Skeletal muscle satellite cell (primary cell): ENCODE data around the gene PPP2R5A.
"Not testable (repeated sequence)": the region's sequence is repeated elsewhere in the genome, so short reads cannot be mapped to it uniquely, and the experiment has no call there.

ENCODE experiments used
- H3K27me3 ChIP-seq: 2 replicates; pipeline ENCODE4 v1.7.0; 2013; ENCODE audit warnings: low read length; ENCODE audit not compliant: control insufficient read depth, insufficient read depth
- H3K36me3 ChIP-seq: 2 replicates; pipeline ENCODE4 v1.7.0; 2013; ENCODE audit warnings: mild to moderate bottlenecking, control low read depth, low read length; ENCODE audit not compliant: insufficient read depth
- H3K4me1 ChIP-seq: 2 replicates; pipeline ENCODE4 v1.7.0; 2013; ENCODE audit warnings: low read length; ENCODE audit not compliant: control insufficient read depth, insufficient read depth
- H3K4me2 ChIP-seq: 2 replicates; pipeline ENCODE4 v1.7.0; 2013; ENCODE audit warnings: mild to moderate bottlenecking, low read length
- H3K4me3 ChIP-seq: 2 replicates; pipeline ENCODE4 v1.7.0; 2013; ENCODE audit warnings: low read length
- H3K9ac ChIP-seq: 2 replicates; pipeline ENCODE4 v1.7.0; 2013; ENCODE audit warnings: mild to moderate bottlenecking, low read depth, low read length, moderate library complexity
- H3K9me3 ChIP-seq: replicated peaks from 2 replicates; pipeline ENCODE4 v1.7.0; 2013; ENCODE audit warnings: mild to moderate bottlenecking, control low read depth, low read length

The PPP2R5A gene

DNA sequence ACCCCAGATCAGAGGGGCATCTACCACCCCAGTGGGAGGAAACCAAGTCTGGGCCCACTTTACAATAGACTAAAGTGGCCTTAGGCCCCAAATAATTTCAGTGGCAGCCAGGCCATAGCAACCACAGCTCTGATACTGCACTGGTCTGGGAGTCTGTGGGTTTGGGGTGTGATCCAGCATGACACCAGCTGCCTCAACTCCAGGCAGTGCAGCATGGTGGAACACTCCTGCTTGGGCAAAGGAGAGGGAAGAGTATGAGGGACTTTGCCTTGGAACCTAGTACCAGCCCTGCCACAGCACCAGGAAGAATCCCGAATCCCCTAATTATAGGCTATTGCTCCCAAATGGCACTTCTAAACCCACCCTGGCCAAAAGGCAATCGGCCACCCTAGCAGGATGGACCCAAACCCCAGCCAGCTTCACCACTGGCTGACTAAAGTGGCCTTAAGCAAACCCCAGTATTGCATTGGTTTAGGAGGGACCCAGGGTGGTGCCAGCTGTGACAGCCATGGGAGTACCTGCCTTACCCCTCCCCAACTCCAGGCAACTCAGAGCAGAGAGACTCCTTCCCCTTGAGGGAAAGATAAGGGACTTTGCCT, 82.4 kb downstream of the PPP2R5A start:
- Histone ChIP-seq H3K27me3 (no peaks in the 10 kb centered on the region), H3K9me3 (no peaks in the 10 kb centered on the region), H3K4me3 (no peak overlapping the region), H3K4me1 (peaks cover 4% of the 10 kb centered on the region), H3K36me3 (peaks cover 9% of the 10 kb centered on the region), H3K9ac (no peak overlapping the region), H3K4me2 (no peak overlapping the region)

DNA sequence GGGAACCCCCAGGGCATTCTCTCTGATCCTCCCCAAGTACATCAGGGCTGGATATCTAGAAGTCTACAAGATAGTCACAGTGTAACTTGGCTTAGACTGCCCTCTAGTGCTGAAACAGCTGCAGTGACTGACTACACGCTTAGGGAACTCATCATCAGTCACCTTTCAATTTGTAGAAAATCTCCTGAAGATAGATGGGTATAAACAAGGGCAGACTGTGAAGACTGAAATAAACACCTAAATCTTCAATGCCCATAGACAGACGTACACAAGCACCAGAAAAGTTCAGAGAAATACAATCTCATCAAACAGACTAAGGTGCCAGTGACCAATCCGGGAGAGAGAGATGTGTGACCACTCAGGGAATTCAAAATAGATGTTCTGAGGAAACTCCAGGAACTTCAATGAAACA, 82.9 kb downstream of the PPP2R5A start:
- no peak overlapping the region for H3K4me2 ChIP-seq
- H3K4me3 ChIP-seq: no peak overlapping the region
- peaks cover 9% of the 10 kb centered on the region for H3K36me3 ChIP-seq
- H3K4me1 ChIP-seq: peaks cover 4% of the 10 kb centered on the region
- H3K9me3 ChIP-seq: no peaks in the 10 kb centered on the region
- no peak overlapping the region for H3K9ac ChIP-seq
- no peaks in the 10 kb centered on the region for H3K27me3 ChIP-seq

DNA sequence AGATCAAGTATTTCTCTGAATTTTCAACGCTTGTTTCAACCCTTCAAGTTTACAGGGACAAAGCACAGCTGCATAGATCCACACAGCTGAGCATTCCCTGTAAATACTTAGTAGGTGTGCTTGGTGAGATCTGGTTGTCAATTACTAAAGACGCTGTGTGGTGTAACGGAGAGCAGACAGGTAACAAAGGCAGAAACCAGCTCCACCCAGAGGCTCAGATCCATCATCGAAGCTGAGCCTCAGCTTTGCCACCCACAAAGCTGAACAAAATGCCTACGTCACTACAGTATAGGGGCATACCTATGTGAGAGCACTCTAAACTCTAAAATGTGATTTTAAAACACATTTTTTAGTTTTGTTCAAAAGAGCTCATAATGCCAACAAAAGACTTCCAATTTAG, 90.8 kb downstream of the PPP2R5A start:
- H3K9ac ChIP-seq: no peak overlapping the region
- H3K4me3 ChIP-seq: no peak overlapping the region
- no peaks in the 10 kb centered on the region for H3K27me3 ChIP-seq
- no peaks in the 10 kb centered on the region for H3K4me1 ChIP-seq
- H3K4me2 ChIP-seq: no peak overlapping the region
- no peaks in the 10 kb centered on the region for H3K9me3 ChIP-seq
- H3K36me3 ChIP-seq: peaks cover 11% of the 10 kb centered on the region

DNA sequence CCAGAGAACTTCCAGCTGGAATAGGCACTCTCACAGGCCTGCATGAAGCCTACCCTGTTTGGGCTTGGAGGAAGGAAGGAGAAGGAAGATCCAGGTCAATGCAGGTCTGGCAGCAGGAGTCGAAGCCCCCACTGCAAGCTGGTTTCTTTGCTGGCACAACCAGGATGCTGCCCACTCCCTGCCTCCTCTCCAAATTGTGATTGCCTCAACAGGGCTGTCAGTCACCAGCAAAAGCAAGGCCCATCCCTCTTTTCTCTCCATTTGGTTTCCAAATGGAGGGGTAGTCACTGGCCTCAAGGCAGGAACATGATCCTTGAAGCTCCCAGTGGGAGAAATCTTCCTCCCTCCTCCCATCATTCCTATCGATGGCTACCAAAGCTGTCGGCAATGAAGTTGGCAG, 92.4 kb downstream of the PPP2R5A start:
- Histone ChIP-seq H3K9ac (no peak overlapping the region), H3K4me2 (no peak overlapping the region), H3K4me1 (no peaks in the 10 kb centered on the region), H3K9me3 (no peaks in the 10 kb centered on the region), H3K36me3 (peaks cover 11% of the 10 kb centered on the region), H3K4me3 (no peak overlapping the region), H3K27me3 (no peaks in the 10 kb centered on the region)

DNA sequence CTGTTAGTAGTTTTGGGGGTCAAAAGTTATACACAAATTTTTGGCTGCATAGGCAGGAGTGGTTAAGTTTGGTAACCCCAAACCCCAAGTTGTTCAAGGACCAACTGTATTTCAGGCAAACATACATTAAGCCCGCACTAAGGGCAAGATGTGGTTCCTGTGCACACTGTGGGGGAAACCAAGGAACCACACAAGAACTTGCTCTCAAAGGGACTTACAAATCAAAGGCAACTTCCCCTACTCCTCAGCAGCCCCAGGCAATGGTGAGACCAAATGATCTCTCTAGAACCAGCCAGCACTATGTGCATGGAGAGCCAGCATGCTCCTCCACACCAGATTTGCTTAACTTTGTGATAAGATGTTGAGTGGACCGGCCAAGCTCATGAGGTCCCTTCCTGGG, 94.2 kb downstream of the PPP2R5A start:
- no peaks in the 10 kb centered on the region for H3K9me3 ChIP-seq
- H3K4me1 ChIP-seq: no peaks in the 10 kb centered on the region
- H3K9ac ChIP-seq: no peak overlapping the region
- no peak overlapping the region for H3K4me2 ChIP-seq
- no peak overlapping the region for H3K4me3 ChIP-seq
- peaks cover 12% of the 10 kb centered on the region for H3K36me3 ChIP-seq
- no peaks in the 10 kb centered on the region for H3K27me3 ChIP-seq

DNA sequence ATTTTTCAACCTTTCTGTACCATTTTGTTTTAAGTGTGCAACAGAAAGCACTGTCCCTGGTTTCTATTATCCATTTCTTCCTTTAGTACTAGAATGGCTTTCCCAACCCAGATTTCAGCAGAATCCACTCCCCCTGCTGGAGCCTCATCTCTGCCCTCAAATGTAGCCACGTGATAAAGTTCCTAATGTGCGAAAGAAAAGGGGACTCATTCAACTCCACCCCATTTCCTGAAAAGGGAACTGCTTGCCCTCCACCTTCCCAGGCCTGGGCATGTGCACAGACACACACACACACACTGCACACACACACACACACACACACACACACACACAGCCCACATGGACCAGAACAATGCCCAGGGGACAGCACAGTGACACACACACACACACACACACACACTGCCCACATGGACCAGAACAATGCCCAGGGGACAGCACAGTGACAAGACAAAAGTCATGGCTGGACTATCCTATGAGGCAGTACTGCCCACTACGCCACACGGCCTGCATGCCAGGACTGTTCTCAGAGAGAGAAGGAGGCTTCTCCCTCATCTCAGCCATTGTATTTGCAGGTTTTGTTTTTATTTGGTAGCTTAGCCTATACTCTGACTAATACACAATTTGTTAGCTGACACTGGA, 96.3 kb downstream of the PPP2R5A start:
- H3K9ac ChIP-seq: no peak overlapping the region
- H3K4me1 ChIP-seq: no peaks in the 10 kb centered on the region
- no peak overlapping the region for H3K4me3 ChIP-seq
- H3K4me2 ChIP-seq: no peak overlapping the region
- H3K9me3 ChIP-seq: no peaks in the 10 kb centered on the region
- H3K27me3 ChIP-seq: no peaks in the 10 kb centered on the region
- peaks cover 21% of the 10 kb centered on the region for H3K36me3 ChIP-seq

DNA sequence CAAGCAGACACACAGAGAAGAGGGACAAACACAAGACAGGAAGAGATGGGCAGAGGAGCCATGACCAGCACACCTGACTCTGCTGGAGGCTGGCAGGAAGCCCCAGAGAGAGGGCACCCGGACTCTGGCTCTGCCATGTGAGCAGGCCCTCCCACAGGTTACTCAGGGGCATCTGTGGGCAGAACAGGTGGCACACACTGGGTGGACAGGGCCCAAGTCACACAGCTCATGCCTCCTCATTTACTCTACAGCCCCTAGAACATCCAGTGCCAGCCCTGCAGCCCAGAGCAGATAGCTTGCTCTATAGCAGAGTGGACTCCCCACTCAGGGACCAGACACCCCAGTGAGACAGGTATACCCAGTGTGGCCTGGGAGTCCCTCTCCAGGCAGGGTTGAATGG, 100.8 kb downstream of the PPP2R5A start:
- Histone ChIP-seq H3K4me2 (no peak overlapping the region), H3K27me3 (no peaks in the 10 kb centered on the region), H3K9me3 (no peaks in the 10 kb centered on the region), H3K4me3 (no peak overlapping the region), H3K4me1 (no peaks in the 10 kb centered on the region), H3K36me3 (peaks cover 10% of the 10 kb centered on the region), H3K9ac (no peak overlapping the region)

DNA sequence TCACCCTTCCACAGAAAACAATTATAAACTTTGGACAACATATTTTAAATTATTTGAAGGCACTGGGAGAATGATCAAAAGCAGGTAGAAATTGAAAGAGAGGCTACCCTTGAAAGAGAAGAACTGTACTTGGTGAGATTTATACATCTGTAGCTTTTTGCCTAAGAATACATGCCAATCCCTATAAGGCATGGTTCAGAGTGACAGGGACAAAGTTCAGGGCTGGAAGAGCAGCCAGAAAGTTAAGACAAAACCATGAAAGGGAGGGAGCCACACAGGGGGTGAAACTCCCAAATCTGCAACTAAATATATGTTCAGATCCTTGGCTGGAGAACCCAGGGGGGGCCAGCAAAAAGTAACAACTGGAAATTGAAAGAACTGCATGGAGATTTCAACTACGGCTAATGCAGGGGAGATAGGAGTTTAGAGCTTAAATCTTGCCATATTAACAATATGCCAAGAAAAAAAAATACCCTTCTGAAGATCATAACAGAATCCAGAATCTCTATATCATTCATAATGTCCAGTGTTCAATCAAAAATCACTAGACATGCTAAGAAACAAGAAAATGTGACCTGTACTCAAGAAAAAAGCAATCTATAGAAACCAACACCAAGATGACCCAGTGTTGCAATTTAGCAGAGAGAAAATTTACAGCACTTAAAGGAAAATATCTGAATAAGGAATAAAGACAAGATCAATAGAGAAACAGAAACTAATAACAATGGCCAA, 103.9 kb downstream of the PPP2R5A start:
- Histone ChIP-seq H3K27me3 (no peaks in the 10 kb centered on the region), H3K4me3 (no peak overlapping the region), H3K9me3 (no peaks in the 10 kb centered on the region), H3K4me1 (no peaks in the 10 kb centered on the region), H3K9ac (no peak overlapping the region), H3K36me3 (peaks cover 10% of the 10 kb centered on the region), H3K4me2 (no peak overlapping the region)

DNA sequence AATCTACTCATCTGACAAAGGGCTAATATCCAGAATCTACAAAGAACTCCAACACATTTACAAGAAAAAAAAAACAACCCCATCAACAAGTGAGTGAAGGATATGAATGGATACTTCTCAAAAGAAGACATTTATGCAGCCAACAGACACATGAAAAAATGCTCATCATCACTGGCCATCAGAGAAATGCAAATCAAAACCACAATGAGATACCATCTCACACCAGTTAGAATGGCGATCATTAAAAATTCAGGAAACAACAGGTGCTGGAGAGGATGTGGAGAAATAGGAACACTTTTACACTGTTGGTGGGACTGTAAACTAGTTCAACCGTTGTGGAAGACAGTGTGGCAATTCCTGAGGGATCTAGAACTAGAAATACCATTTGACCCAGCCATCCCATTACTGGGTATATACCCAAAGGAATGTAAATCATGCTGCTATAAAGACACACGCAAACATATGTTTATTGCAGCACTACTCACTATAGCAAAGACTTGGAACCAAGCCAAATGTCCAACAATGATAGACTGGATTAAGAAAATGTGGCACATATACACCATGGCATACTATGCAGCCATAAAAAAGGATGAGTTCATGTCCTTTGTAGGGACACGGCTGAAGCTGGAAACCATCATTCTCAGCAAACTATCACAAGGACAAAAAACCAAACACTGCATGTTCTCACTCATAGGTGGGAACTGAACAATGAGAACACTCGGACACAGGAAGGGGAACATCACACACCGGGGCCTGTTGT, 110.6 kb downstream of the PPP2R5A start:
- H3K9me3 ChIP-seq, H3K36me3 ChIP-seq, H3K9ac ChIP-seq, H3K4me1 ChIP-seq, H3K27me3 ChIP-seq, H3K4me3 ChIP-seq, H3K4me2 ChIP-seq: not testable (repeated sequence)

DNA sequence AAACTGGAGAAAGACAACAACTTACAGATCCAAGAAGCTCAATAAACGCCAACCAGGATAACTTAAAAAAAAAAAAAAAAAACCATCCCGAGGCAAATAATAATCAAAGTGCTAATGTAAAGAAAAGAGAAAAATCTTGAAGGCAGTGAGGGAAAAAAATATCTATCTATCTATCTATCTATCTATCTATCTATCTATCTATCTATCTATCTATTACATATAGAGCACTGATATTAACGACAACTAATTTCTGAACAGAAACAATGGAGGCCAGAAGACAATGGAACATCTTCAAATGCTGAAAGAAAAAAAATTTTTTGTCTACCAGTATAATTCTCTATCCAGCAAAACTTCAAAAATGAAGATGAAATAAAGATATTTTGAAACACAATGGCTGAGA, 111.4 kb downstream of the PPP2R5A start:
- H3K36me3 ChIP-seq: no peaks in the 10 kb centered on the region
- no peaks in the 10 kb centered on the region for H3K27me3 ChIP-seq
- no peak overlapping the region for H3K9ac ChIP-seq

DNA sequence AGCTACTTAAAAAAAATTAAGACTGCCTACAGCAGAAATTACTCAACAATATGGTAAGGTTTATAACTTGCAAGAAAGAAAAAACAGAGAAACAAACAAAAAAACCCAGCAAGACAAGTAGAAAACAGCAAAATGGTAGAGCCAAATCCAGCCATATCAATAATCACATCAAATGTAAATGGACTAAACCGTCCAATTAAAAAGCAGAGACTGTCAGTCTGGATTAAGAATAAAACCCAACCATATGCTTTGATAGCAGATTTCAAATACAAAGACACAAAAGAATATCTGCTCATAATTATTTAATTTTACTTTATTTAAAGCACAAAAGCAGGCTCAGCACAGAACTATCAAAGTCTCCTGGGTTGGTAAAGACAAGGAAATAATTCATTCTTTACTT, 112.0 kb downstream of the PPP2R5A start:
- Histone ChIP-seq H3K27me3 (no peaks in the 10 kb centered on the region), H3K9me3 (peaks cover 4% of the 10 kb centered on the region), H3K4me2 (no peak overlapping the region), H3K4me1 (peaks cover 4% of the 10 kb centered on the region), H3K36me3 (no peaks in the 10 kb centered on the region), H3K4me3 (no peak overlapping the region), H3K9ac (no peak overlapping the region)

More for the DNA sequence above, 111.4 kb downstream of the PPP2R5A start:
- Histone ChIP-seq H3K4me2 (no peak overlapping the region), H3K4me1 (no peaks in the 10 kb centered on the region), H3K4me3 (no peak overlapping the region), H3K9me3 (peaks cover 4% of the 10 kb centered on the region)
